Panc1 (cell line): ENCODE data around the gene RMND5A.

Experiments
- CTCF ChIP-seq: fragments of 450-650 bp; IDR thresholded peaks from 2 replicates; pipeline ENCODE4 v1.5.1; 2017; ENCODE audit warnings: mild to moderate bottlenecking
- SIN3A ChIP-seq: IDR thresholded peaks from 2 replicates; pipeline ENCODE4 v1.6.1; 2012; ENCODE audit warnings: low read depth, mild to moderate bottlenecking, low read length, moderate library complexity, borderline replicate concordance; ENCODE audit not compliant: insufficient read depth

GRCh38 chr2:86821306-86821705 is 101.2 kb downstream of the RMND5A start:
- TF ChIP-seq CTCF = no peak
- TF ChIP-seq SIN3A = no peak
